ENCODE data around the gene NTHL1.

The NTHL1 gene

DNA sequence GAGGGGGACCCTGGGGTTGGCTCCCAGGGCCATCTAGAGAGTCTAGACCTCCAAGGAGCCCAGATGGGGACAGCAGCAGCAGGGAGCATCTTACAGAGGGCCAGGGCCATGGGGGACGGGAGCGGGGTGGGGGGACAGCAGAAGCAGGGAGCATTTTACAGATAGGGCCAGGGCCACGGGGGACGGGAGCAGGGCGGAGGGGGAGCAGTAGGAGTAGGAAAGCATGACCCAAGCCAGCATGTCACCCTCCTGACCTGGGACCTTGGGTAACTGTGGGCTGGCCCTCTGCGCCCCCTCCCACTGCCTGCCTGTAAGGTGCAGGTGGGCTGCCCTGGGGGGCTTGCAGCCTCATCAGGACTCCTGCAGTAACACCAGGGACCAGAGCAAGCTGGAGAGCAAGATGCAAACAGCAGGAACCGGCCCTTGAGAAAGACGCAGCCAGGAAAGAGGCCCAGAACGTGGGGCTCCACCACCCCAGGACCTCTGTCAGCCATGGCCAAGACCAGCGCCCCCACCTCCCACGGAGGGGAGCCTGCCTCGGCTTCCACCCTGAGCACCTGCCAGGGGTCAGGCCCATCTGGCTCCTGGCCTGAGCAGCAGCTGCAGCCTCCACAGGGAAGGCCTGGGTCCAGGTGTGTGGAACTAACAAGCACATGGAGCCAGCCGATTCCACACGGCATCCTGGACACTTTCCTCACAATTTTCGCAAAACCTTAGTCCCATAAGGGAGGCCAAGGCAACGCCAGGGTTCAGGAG is 40.4 kb downstream of the NTHL1 start:
- DNase-seq, result no peak

DNA sequence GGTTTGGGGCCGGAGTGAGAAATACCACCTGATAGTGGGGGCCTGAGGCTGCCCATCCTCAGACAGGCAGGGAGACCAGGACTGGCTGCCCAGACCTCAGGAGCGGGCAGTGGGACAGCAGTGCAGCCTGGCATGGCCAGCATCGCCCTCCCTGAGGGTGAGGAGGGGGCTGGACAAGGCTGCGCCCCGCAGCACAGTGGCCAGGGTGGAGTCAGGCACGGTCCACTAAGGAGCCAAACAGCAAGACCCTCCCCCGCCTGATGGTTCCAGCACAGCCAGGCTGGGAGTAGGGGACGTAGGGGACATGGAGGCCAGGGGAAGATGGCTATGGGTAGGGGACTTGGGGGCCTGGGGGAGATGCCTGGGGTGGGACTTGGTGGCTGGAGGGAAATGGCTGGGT is 41.3 kb downstream of the NTHL1 start:
- no peak for DNase-seq

DNA sequence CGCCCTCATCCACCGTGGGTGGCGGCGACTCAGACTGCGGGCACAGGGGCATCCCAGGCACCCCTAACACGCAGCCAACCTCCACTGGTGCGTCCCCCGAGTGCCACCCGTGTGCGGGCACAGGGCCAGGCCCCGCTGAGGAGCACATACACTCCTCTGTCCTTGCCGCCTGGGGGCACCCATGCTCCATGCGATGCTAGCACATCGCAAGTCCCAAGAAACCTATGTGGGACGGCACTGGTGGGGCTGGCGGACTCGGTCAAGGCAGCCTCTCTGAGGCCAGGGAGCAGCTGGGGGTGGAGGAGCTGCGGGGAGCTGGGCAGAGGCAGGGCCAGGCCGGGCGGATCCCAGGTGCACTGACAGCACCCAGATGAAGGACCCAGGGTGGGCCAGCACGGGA is 42.0 kb downstream of the NTHL1 start:
- no peak for DNase-seq

DNA sequence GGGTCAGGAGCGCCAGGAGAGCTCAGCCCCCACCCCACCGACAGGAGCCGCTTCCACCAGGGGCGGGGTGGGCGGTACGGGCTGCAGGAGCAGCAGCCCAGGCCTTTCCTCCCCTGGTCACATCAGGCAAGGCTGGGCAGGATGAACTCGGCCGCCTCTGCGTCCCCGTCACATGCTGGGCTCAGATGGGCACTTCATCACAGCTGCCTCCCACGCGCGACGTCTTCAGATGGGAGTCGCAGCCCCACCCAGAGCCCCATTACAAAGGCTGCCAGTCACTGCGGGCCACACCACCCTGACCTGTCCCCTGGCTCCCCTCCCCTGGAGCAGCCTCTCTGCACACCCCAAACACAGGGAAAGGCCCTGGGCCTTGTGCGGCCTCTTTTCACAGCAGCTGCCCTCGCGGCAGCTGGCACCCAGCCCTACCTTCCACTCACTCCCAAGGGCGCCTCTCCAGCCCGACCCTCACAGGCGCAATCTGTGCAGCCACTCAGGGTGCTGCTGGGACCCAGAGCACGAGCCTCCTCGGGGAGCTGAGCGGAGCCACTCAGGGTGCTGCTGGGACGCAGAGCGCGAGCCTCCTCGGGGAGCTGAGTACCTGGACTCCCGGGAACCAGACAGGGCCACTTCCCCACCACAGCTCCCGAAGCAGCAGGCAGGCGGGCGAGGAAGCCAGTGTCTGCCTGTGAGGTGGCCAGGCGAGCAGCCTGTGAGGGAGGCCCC is 42.7 kb downstream of the NTHL1 start:
- DNase-seq, result no peak

DNA sequence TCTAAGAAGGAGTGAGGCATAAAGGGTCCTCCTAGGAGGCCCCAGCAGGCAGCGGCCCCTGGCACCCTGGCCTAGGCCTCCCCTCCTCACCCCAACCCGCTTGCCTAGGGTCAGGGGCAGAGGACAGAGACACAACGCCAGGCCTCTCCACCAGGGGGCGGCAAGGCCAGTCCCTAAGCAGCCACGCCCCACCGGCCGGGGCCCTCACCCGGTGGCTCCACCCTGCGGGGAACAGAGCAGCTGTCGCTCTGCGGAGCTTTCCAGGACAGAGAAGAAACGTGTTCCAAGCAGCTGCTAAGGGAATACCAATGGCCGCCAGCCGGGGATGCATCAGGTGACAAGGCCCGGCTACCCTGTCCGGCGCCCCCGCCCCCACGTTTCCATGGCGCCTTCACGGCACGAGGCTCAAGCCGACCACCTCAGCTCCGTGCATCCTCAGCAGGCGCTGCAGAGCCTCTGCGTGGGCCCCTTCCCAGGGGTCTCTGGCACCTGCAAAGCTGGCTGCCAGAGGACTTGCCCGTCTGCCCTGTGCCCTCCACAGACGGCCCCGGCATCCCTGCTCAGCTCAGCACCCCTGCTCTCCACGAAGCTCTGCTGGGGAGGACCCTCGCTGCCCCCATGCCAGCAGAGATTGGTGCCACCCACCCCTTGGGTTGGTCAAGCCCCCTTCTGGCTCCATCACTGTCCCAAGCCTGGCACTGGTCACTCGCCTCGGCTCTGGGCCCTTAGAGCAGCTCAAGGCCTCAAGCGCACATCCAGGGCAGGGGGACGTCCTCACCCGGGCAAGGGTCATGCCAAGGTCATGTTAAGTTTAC is 43.6 kb downstream of the NTHL1 start:
- no peak for DNase-seq

DNA sequence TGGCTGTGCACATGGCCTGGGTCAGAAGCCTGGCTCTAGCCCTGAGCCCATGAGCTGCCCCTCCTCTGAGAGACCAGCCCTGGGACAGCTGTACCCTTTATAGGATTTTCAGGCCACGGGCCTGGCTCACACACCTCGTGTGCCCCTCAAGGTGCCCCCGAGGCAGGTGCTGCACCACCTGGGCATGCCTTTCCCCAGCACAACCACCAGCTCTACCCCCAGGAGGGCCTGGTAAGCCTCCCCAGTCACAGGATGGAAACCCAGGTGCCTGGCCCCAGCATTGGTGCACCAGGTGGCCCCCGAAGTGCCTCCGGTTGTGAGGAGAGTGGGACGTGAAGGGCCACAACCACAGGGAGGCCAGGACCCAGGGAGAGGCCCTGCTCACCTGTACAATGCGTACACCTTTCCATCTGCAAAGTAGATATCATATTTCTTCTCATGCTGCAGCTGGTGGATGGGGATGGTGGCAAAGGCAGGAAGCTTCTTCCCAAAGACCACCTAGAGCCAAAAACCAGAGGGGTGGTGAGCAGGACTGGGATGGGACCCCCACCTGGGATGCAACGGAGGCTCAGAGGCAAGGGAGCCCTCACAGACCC is 44.3 kb downstream of the NTHL1 start:
- DNase-seq, result no peak

DNA sequence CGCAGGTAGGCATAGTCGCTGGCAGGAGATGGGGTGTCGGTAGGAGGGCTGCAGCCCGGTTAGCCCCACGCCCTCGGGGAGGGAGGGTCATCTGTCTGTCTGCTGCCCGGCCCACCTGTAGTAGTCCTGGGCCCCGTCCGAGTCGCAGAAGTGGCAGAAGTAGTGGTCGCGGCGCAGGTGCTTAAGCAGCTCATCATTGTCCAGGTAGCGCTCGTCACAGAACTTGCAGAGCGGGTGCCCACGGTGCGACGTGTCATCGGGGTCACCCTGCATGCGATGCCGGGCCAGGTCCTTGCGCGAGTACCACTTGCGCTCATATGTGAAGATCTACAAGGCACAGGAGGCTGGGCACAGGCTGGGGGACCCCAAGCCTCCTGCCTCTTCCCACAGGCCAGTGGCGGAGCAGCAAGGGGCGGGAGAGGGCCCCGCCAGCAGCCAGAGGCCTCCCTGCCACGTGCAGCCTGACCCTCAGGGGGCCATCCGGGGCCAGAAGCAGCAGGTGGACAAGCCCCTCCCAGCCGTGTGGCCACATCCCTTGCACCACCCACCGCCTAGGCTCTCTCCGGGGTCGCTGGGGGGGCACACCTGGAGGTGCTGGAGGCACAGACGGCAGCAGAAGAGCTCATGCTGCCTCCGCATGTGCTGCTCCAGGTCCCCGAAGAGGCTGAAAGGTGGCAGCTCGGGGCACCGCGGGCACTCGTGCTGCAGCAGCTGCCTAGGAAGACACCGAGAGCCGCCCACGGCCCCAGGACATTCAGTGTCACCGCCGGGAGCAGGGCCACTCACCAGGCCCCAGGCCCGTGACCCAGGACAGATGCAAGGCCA is 45.0 kb downstream of the NTHL1 start:
- no peak for DNase-seq

DNA sequence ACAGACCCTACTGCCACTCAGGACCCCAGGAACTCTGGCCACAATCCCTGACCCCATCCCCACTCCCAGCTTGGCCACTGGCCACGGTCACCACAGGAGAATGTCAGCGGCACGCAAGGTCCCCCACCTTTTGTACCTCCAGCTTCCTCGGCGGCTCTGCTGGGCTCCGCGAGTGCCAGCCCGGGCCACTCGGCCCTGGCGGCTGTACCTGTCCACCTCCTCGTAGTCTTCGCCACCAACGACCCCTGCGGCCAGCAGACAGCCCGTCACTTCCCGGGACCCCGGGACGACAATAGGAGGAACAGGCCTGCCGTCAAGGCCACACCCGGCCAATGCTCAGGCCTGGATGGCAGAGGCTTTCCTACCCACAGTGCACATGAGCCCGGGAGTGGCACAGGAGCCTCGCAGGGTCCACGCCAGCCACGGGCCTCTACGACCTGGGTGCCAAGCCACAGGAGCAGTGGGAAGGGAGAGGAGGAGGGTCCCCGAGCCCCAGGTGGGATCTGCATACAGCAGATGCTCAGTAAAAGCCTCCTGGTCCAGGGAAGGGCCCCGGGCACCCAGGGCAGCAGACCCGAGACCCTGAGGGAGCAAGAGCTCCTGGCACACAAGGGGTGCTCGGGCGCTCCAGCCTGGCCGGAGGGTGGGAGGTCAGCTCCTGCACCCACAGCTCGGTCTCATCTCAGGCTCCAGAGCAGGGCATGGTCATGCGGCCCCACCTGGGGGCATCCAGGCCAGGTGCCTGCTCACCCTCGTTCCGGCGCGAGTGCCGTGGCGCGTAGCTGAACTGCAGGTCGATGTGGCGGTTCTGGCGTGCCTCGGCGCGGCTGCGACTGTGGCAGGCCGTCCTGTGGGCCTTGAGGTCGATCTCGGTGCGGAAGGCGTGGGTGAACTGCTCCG is 45.9 kb downstream of the NTHL1 start:
- no peak for DNase-seq

DNA sequence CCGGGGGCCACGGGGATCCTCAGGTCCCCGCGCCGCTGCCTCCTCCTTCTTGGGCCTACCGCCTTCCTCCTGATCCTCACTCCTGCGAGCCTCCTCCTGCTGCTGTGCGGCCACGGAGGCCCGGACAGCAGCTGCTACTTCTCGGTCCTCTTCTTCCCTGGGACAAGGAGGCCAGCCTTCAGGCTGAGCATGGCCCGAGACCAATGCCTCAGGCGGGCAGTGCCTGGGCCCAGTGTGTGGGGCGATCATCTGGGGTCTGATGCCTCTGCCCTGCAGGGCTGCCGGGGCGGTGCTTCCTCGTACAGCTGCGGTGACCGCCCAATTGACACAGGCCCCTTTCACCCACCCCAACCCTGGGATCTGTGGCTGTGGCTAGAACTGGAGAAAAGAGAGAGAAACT is 46.6 kb downstream of the NTHL1 start:
- DNase-seq, result no peak

DNA sequence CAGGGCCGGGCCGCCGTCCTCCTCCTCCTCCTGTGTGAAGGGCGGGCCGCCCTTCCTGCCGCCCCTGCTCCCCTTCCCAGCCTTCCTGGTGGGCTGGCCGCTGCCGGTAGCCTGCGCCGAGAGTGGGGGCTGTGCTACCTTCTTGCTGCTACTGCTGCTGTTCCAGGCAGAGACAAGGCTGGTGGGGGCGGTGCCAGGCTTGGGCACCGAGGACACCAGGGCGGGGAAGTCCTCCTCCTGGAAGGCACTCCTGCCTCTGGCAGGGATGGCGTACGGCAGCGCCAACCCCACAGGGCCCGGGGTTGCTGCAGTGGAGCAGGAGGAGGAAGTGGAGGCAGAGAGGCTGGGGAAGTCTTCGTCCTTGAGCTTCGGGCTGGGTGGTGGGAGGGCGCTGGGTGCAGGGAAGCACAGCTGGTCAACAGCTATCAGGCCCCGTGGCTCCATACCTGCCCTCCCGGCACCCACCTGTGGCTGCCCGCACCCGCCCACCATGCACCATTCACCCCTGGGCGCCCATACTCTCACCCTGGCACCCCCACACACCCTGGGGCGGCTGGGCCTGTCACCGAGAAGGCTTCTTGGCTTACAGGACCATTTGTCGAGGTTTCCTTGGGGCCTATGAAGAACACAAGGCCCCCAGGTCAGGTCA is 47.6 kb downstream of the NTHL1 start:
- DNase-seq, result no peak

DNA sequence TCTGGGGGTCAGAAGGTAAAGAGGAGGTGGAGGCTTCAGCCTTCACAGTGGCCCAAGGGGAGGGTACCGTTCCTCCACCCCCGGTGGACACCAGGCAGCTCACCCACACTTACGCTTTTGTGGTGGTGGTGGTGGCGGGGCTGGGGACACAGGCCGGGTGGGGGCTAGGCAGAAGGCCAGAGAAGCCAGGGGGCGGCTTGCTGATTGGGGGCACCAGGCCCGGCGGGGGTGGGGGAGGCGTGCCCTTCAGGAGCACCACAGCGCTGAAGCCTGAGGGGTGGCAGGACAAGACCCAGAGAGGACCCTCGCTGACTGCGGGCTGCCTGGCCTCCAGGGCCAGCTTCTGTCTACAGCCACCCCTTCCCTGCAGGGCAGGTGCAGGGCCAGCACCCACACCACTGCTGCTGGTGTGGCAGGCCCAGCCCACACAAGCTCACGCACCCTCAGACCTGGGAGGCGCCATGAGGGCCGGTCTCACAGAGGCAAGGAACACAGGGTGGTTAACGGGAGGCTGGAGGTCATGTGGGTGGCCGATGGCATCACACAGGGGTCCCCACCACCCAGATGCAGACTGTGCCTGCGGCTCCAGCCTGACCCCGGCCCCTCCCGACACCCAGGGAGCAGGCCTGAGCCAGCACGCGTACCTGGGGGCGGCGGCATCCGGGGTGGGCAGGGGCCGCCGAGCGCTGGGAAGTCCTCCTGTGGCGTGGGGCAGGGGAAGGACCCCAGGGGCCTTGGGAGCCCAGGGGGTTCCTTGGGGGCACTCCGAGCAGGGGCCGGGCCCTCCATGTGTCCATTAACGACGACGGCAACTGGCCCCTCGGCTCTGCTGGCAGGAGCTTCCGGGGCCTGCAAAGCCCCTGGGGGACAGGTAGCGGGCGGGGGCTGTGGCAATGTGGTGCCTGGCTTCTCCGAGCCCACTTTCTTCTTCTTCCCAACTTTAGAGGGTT is 48.5 kb downstream of the NTHL1 start:
- DNase-seq, result no peak

DNA sequence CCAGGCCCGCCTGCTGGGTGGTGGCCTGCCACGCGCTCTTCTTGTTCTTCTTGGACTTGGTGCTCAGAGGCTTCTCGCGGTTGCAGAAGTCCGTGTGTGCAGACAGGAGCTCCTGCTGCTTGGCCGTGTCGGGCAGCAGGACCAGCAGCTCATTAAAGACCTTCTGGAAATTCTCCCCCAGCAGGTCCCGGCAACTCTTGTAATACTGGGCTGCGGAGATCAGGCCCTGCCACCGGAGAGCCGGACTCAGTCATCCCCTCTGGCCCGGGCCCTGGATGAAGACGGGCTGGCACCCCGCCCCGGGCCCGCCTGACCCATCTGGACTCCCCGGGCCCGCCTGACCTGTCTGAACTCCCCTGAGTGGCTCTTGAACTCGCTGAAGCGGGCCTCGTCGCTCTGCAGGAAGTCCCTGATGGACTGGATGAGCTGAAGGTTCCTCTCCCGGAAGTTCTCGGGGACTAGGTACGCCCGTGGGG is 49.2 kb downstream of the NTHL1 start:
- no peak for DNase-seq

DNA sequence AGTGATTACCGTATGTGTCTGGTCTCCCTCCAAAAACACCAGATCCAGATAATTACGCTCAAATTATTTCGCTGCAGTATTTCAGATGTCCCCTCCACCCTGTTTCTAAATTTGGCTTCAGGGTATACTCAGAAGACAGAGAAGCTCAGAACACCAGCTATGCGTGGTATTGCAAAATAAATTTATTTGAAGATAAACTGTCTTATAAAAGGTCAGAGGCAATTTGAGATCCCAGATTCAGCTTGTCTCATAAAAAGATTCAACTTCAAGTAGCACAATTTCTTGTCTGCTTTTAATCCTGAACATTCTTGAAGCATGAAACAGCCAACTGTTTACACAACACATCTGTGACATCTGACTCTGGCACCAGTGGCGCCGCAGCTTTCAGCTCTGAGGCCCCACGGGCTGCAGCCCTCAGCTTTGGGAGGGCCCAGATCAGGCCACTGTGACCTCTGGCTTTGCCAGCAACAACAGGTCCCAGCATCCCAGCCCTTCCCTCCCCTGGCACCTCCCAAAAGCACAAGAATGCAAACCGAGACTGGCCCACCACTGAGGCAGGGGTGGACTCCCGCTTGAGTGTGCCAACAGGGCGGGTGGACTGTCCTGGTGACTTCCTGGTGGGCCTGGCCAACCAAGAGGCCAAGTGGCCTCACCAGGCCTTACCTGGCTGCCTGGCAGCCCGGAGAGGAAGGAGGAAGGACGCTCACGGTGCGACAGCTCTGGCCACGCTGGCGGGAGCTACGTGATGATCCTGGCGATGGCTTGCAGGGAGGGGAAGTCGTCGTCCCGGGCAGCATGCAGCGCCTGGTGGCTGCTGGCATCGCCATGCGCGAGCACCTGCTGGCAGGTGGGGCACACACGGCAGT is 49.9 kb downstream of the NTHL1 start:
- no peak for DNase-seq

DNA sequence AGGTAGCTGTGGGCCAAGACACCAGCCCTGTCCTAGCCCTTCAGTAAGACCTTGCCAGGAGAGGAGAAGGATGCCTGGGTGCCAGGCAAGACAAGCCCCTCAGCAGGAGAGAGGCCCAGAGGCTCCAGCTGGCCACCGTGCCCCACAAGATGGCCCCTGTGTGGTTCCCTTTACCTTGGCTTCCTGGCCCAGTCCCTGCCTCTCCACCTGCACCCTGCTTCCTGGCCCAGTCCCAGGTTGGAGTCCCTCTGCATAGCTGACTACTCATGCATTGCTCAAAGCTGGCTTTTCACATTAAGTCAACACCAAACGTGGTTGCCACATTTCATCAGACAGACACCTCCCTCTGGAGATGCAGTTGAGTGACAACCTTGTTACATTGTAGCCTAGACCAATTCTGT is 53.9 kb downstream of the NTHL1 start:
- DNase-seq, result no peak

DNA sequence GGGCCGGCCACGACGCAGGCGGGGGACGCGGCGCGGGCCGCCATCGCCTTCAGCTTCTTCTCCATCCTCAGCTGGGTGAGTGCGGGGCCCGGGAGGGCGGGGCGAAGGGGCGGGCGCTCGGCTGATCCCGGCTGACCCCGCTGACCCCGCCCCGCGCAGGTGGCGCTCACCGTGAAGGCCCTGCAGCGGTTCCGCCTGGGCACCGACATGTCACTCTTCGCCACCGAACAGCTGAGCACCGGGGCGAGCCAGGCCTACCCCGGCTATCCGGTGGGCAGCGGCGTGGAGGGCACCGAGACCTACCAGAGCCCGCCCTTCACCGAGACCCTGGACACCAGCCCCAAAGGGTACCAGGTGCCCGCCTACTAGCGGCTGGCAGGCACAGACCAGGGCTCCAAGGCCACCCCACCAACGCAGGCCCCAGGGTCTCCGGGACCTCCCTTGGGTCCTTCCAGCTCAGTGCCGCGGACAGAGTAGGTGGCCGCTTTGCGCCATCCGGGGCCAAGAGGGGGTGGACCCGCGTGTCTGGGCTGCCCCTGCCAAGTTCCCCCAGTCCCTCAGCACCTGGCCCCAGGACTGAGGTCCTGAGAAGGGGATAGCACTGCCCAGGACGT is 54.8 kb downstream of the NTHL1 start:
- no peak for DNase-seq

DNA sequence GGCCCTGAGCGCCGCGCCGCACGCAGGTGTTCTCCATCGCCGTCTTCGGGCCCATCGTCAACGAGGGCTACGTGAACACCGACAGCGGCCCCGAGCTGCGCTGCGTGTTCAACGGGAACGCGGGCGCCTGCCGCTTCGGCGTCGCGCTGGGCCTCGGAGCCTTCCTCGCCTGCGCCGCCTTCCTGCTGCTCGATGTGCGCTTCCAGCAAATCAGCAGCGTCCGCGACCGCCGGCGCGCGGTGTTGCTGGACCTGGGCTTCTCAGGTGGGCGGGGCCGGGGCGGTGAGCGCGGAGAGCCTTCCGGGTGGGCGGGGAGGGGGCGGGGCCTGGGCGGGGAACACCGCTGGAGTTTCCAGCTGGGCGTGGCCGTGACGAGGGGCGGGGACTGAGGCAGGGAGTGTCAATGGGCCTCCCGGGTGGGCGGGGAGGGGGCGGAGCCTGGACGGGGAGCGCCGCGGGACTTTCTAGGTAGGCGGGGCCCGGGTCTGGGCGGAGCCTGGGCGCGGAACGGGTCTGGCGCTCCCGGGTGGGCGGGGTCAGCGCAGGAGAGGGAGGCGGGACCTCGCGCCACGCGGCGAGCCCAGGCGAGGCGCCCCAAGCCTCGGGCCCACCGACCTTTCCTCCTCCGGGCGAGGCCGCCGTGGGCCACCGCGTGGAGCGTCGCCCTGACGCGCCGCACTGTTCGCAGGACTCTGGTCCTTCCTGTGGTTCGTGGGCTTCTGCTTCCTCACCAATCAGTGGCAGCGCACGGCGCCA is 55.5 kb downstream of the NTHL1 start:
- DNase-seq, result peak; percentile 53

DNA sequence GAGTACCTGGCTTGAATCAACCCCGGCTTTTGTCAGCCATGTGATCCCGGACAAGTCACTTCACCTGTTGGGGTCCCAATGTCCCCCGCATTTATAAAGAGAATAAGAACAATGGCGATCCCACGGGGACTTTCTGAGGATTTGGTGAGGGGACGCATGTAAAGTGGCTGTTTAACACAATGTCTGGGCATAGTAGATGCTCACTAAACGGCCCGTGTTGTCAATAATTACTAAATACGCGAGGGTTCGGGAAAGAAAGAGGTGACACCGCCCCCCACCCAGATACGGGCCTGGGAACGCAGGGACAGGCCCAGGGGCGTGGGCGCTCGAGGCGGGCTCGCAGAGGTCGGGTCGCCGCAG is 56.1 kb downstream of the NTHL1 start:
- no peak for DNase-seq
